IMR-90 (cell line): ENCODE data around the gene KIAA0040. TPM values are rescaled to one million over a fixed set of nuclear protein-coding genes. Genes with fewer than 3 reads are reported as not detected.

ENCODE experiments used
- ATAC-seq: fragments of 200-7000 bp; cut with Tn5 transposase; 2 replicates; pipeline ENCODE4 v1.9.1; 2020; ENCODE audit warnings: low read depth, mild to moderate bottlenecking, moderate library complexity
- BruUV-seq: library from RNA; stranded (reverse); fragments of 400-500 nt; replicated peaks from 2 replicates; lab custom pipeline; 2021; lab: Mats Ljungman, UMichigan
- CTCF ChIA-PET: fragments of 300-600 bp; formaldehyde crosslinking; extraction: SDS; loops from one replicate; lab custom pipeline; 2021; ENCODE audit warnings: antibody characterized with exemption; lab: Yijun Ruan, JAX
- POLR2A ChIA-PET: fragments of 300-600 bp; sonication (Branson Sonifier 250); formaldehyde crosslinking; loops from one replicate; lab custom pipeline; 2022; ENCODE audit warnings: antibody characterized with exemption; ENCODE audit not compliant: unreplicated experiment; lab: Charles Lee
- DNase-seq: peaks from one replicate; pipeline ENCODE4 v3.0.0; 2013
- H2AFZ ChIP-seq: replicated peaks from 2 replicates; pipeline ENCODE3; 2013; ENCODE audit warnings: low read length, mild to moderate bottlenecking; ENCODE audit not compliant: poor library complexity
- H2AK5ac ChIP-seq: 2 replicates; pipeline ENCODE4 v1.6.1; 2013; ENCODE audit warnings: low read depth, low read length, inconsistent platforms
- H2AK9ac ChIP-seq: replicated peaks from 2 replicates; pipeline ENCODE3; 2013; ENCODE audit warnings: mild to moderate bottlenecking, low read depth, low read length, moderate library complexity; ENCODE audit not compliant: poor library complexity
- H2BK120ac ChIP-seq: 2 replicates; pipeline ENCODE4 v1.6.1; 2013; ENCODE audit warnings: low read depth, low read length, inconsistent platforms
- H2BK15ac ChIP-seq: 3 replicates; pipeline ENCODE4 v1.6.1; 2013; ENCODE audit warnings: low read depth, low read length, inconsistent platforms
- H2BK20ac ChIP-seq: 2 replicates; pipeline ENCODE4 v1.6.1; 2013; ENCODE audit warnings: low read depth, mild to moderate bottlenecking, inconsistent platforms, low read length, moderate library complexity
- H2BK5ac ChIP-seq: 2 replicates; pipeline ENCODE4 v1.6.1; 2013; ENCODE audit warnings: mild to moderate bottlenecking, low read depth, low read length, inconsistent platforms; ENCODE audit not compliant: poor library complexity, severe bottlenecking
- H3K14ac ChIP-seq: replicated peaks from 2 replicates; pipeline ENCODE4 v1.6.1; 2013; ENCODE audit warnings: low read depth, low read length, inconsistent platforms
- H3K18ac ChIP-seq: 2 replicates; pipeline ENCODE4 v1.6.1; 2013; ENCODE audit warnings: low read depth, low read length, control low read depth
- H3K23ac ChIP-seq: 2 replicates; pipeline ENCODE4 v1.6.1; 2013; ENCODE audit warnings: low read depth, low read length, inconsistent platforms
- H3K27ac ChIP-seq: 2 replicates; pipeline ENCODE4 v1.5.1; 2013; ENCODE audit warnings: mild to moderate bottlenecking, control low read depth, low read length; ENCODE audit not compliant: insufficient read depth
- H3K27me3 ChIP-seq: 2 replicates; pipeline ENCODE4 v1.6.1; 2013; ENCODE audit warnings: low read length; ENCODE audit not compliant: control insufficient read depth, insufficient read depth
- H3K36me3 ChIP-seq: 2 replicates; pipeline ENCODE4 v1.6.1; 2013; ENCODE audit warnings: low read length, mixed read lengths; ENCODE audit not compliant: control insufficient read depth, insufficient read depth
- H3K4ac ChIP-seq: 2 replicates; pipeline ENCODE4 v1.6.1; 2013; ENCODE audit warnings: low read depth, low read length, inconsistent platforms
- H3K4me1 ChIP-seq: 2 replicates; pipeline ENCODE4 v1.6.1; 2013; ENCODE audit warnings: low read length, mixed read lengths; ENCODE audit not compliant: control insufficient read depth, insufficient read depth
- H3K4me2 ChIP-seq: 2 replicates; pipeline ENCODE4 v1.6.1; 2013; ENCODE audit warnings: low read depth, mild to moderate bottlenecking, control low read depth, low read length, moderate library complexity
- H3K4me3 ChIP-seq: 2 replicates; pipeline ENCODE4 v1.5.1; 2013; ENCODE audit warnings: low read depth, mild to moderate bottlenecking, control low read depth, low read length, moderate library complexity; ENCODE audit not compliant: insufficient read depth
- H3K56ac ChIP-seq: 2 replicates; pipeline ENCODE4 v1.6.1; 2013; ENCODE audit warnings: low read length, inconsistent platforms; ENCODE audit not compliant: insufficient read depth; ENCODE audit errors: extremely low read depth
- H3K79me1 ChIP-seq, 2 experiments: 2 replicates each; pipeline ENCODE4 v1.6.1; 2013; ENCODE audit warnings: low read length in 2 of 2, inconsistent platforms in 1 of 2, low read depth in 1 of 2
- H3K9ac ChIP-seq: 2 replicates; pipeline ENCODE4 v1.6.1; 2013; ENCODE audit warnings: low read depth, low read length, control low read depth
- H3K9me1 ChIP-seq: 2 replicates; pipeline ENCODE4 v1.6.1; 2013; ENCODE audit warnings: low read length, inconsistent platforms; ENCODE audit not compliant: insufficient read depth
- H3K9me3 ChIP-seq: 2 replicates; pipeline ENCODE4 v1.6.1; 2013; ENCODE audit warnings: low read length; ENCODE audit not compliant: control insufficient read depth, insufficient read depth
- H4K20me1 ChIP-seq: 2 replicates; pipeline ENCODE4 v1.6.1; 2013; ENCODE audit warnings: low read length, inconsistent platforms; ENCODE audit not compliant: insufficient read depth
- H4K5ac ChIP-seq: 2 replicates; pipeline ENCODE4 v1.6.1; 2013; ENCODE audit warnings: mild to moderate bottlenecking, low read depth, low read length, control low read depth
- H4K8ac ChIP-seq, 2 experiments: 2 replicates each; pipeline ENCODE4 v1.6.1; 2013; ENCODE audit warnings: low read depth in 2 of 2, low read length in 2 of 2, control low read depth in 1 of 2, inconsistent platforms in 1 of 2
- H4K91ac ChIP-seq: 2 replicates; pipeline ENCODE4 v1.6.1; 2013; ENCODE audit warnings: low read depth, low read length, inconsistent platforms; ENCODE audit not compliant: insufficient read depth
- POLR2A ChIP-seq: IDR thresholded peaks from 2 replicates; pipeline ENCODE4 v1.6.1; 2012; ENCODE audit warnings: mild to moderate bottlenecking, low read depth, low read length
- RCOR1 ChIP-seq: IDR thresholded peaks from 2 replicates; pipeline ENCODE4 v1.6.1; 2012; ENCODE audit warnings: mild to moderate bottlenecking, low read length, improper control_type of control experiment; ENCODE audit not compliant: insufficient replicate concordance
- SMC3 ChIP-seq: fragments of 150-350 bp; IDR thresholded peaks from 2 replicates; pipeline ENCODE4 v1.6.1; 2016; ENCODE audit warnings: low read depth, mild to moderate bottlenecking, antibody characterized with exemption, low read length, moderate library complexity
- USF2 ChIP-seq: fragments of 150-350 bp; IDR thresholded peaks from 2 replicates; pipeline ENCODE4 v1.6.1; 2017; ENCODE audit warnings: mild to moderate bottlenecking, antibody characterized with exemption, low read length, low read depth
- WGBS, 2 experiments: methylation state at CpG; one replicate each; pipeline versions ENCODE4 v1.1.5 to v1.1.7; 2013; ENCODE audit warnings: missing lambda C conversion rate in 2 of 2; ENCODE audit not compliant: insufficient read length in 1 of 2; ENCODE audit errors: extremely low coverage in 2 of 2; 5-methylcytosine and 5-hydroxymethylcytosine counted together
- dilution Hi-C: fragments of 300-500 bp; cut with HindIII; formaldehyde crosslinking; loops from one replicate; pipeline ENCODE4 v1.14.3; 2018; ENCODE audit warnings: low sequenced_read_pairs; ENCODE audit not compliant: unreplicated experiment
- in situ Hi-C: fragments of 300-500 bp; cut with MboI; formaldehyde crosslinking; loops from 3 replicates; pipeline ENCODE4 v1.14.3; 2019; ENCODE audit warnings: low sequenced_read_pairs, inconsistent platforms, mixed read lengths
- intact Hi-C: fragments of 100-400 bp; cut with micrococcal nuclease; formaldehyde crosslinking; loops from 2 replicates; pipeline ENCODE4 v1.10.0; 2022
- polyA plus RNA-seq, 3 experiments: library from polyadenylated mRNA; depleted of rRNA; stranded (reverse); fragments of >200 nt; gene quantifications; 2 replicates each; pipeline ENCODE4 v1.2.3, GENCODE V29; 2012; ENCODE audit warnings: low replicate concordance in 1 of 3
- total RNA-seq: library from RNA; depleted of rRNA; stranded (reverse); fragments of >200 nt; gene quantifications from 2 replicates; pipeline ENCODE4 v1.2.3, GENCODE V29; 2012
- TF ChIP-seq, protein P1 (sequence below): fragments of 150-350 bp; IDR thresholded peaks from 2 replicates; pipeline ENCODE4 v1.6.1; 2016; ENCODE audit warnings: low read depth, mild to moderate bottlenecking, low read length, moderate library complexity, borderline replicate concordance

Gene KIAA0040
- total and polyA plus RNA-seq, 2 of the 4 experiments (the other 2 are of a cell fraction) = 0.05 to 0.18 TPM

- Histone ChIP-seq H4K20me1 (no peaks in the 10 kb centered on the region), H2BK20ac (no peak overlapping the region), H3K4me3 (no peak overlapping the region), H3K4me1 (no peaks in the 10 kb centered on the region), H3K56ac (no peak overlapping the region), H3K14ac (no peak overlapping the region), H2BK120ac (no peak overlapping the region), H3K23ac (no peak overlapping the region), H4K5ac (no peak overlapping the region), H2AFZ (no peak overlapping the region), H2BK5ac (no peak overlapping the region), H2BK15ac (no peak overlapping the region), H3K4me2 (no peak overlapping the region), H3K9me3 (no peaks in the 10 kb centered on the region), H3K9me1 (no peaks in the 10 kb centered on the region), H3K79me1 (no peaks in the 10 kb centered on the region), H3K4ac (no peak overlapping the region), H3K27ac (no peak overlapping the region), H3K9ac (no peak overlapping the region), H2AK5ac (no peak overlapping the region), H4K91ac (no peak overlapping the region), H2AK9ac (no peak overlapping the region), H3K36me3 (no peaks in the 10 kb centered on the region), H3K27me3 (no peaks in the 10 kb centered on the region), H4K8ac (no peak overlapping the region), H3K18ac (no peak overlapping the region)
- intact Hi-C loops (no loop called here), dilution Hi-C loops (no loop called here), in situ Hi-C loops (loop anchor here (25.0 kb wide), 1 partner anchor 1698 kb away; no protein-coding TSS in a partner anchor)
- no CpG with 5 or more reads among the region's 2 CpGs for WGBS, 2 experiments
- ATAC-seq = no peak
- ChIA-PET CTCF (interaction anchor here (0.9 to 1.5 kb wide), 2 partner anchors 10 to 13 kb away, joined by 3 to 6 read pairs; no protein-coding TSS in a partner anchor), POLR2A (no interaction called here)
- DNase-seq = no peak
- no peak for TF ChIP-seq RCOR1
- TF ChIP-seq, protein P1, sequence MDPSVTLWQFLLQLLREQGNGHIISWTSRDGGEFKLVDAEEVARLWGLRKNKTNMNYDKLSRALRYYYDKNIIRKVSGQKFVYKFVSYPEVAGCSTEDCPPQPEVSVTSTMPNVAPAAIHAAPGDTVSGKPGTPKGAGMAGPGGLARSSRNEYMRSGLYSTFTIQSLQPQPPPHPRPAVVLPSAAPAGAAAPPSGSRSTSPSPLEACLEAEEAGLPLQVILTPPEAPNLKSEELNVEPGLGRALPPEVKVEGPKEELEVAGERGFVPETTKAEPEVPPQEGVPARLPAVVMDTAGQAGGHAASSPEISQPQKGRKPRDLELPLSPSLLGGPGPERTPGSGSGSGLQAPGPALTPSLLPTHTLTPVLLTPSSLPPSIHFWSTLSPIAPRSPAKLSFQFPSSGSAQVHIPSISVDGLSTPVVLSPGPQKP = no peak
- no peak for TF ChIP-seq SMC3
- no peak for TF ChIP-seq USF2
- TF ChIP-seq POLR2A = no peak
- no TSS peak for BruUV-seq
These were observed 27.8 kb downstream of the KIAA0040 start for GRCh38 chr1:175164751-175165150.
